GM06990 (cell line): ENCODE data around the gene RBM17.

Experiments used
- DNase-seq: peaks from one replicate; pipeline ENCODE4 v3.0.0-alpha.2; 2011; ENCODE audit not compliant: insufficient read length; ENCODE audit errors: extremely low read depth
- H3K27me3 ChIP-seq: replicated peaks from 2 replicates; pipeline ENCODE4 v1.6.0; 2011; ENCODE audit warnings: low read length; ENCODE audit not compliant: control insufficient read depth, insufficient read depth
- H3K36me3 ChIP-seq: 2 replicates; pipeline ENCODE4 v1.5.1; 2011; ENCODE audit warnings: low read length; ENCODE audit not compliant: control insufficient read depth, insufficient read depth
- H3K4me3 ChIP-seq: replicated peaks from 2 replicates; pipeline ENCODE4 v1.5.1; 2011; ENCODE audit warnings: low read depth, mild to moderate bottlenecking, control low read depth, low read length
- CTCF ChIP-seq: IDR thresholded peaks from 2 replicates; pipeline ENCODE4 v1.5.1; 2011; ENCODE audit warnings: low read length, control low read depth, mild to moderate bottlenecking, inconsistent platforms; ENCODE audit not compliant: insufficient read depth, poor library complexity, severe bottlenecking

RBM17 gene

GRCh38 chr10:6148908-6149307, 60.1 kb downstream of the RBM17 start:
- H3K4me3 ChIP-seq, result no peak overlapping the region
- no peaks in the 10 kb centered on the region for H3K27me3 ChIP-seq
- no peak for TF ChIP-seq CTCF
- H3K36me3 ChIP-seq, result no peaks in the 10 kb centered on the region; the same call in 1 of the 2 replicates
- DNase-seq, result no peak

- Histone ChIP-seq H3K36me3 (no peaks in the 10 kb centered on the region; the same call in 1 of the 2 replicates), H3K4me3 (no peak overlapping the region), H3K27me3 (no peaks in the 10 kb centered on the region)
- peak; percentile 77 for TF ChIP-seq CTCF
- DNase-seq, result peak; percentile 77
These were observed 62.5 kb downstream of the RBM17 start for GRCh38 chr10:6151087-6151977.

- H3K4me3 ChIP-seq, result no peak overlapping the region
- no peak for TF ChIP-seq CTCF
- no peak for DNase-seq
- no peaks in the 10 kb centered on the region for H3K27me3 ChIP-seq
- H3K36me3 ChIP-seq, result no peaks in the 10 kb centered on the region
These were observed 65.0 kb downstream of the RBM17 start for GRCh38 chr10:6153845-6154244.

- Histone ChIP-seq H3K4me3 (no peak overlapping the region), H3K36me3 (no peaks in the 10 kb centered on the region), H3K27me3 (no peaks in the 10 kb centered on the region)
- no peak for TF ChIP-seq CTCF
- DNase-seq, result no peak
These were observed 65.7 kb downstream of the RBM17 start for GRCh38 chr10:6154566-6154965.

- TF ChIP-seq CTCF, result no peak
- Histone ChIP-seq H3K27me3 (no peaks in the 10 kb centered on the region), H3K4me3 (no peak overlapping the region), H3K36me3 (no peaks in the 10 kb centered on the region)
- no peak for DNase-seq
These were observed 69.4 kb downstream of the RBM17 start for GRCh38 chr10:6158276-6158675.
